GM10847 (cell line): ENCODE data around the gene CNNM2.

Source experiments
- POLR2A ChIP-seq: IDR thresholded peaks from 2 replicates; pipeline ENCODE4 v1.6.1; 2011; ENCODE audit not compliant: insufficient read length; ENCODE audit errors: extremely low read depth

The CNNM2 gene

GRCh38 chr10:103096130-103096529, 178.0 kb downstream of the CNNM2 start:
- TF ChIP-seq POLR2A = no peak

DNA sequence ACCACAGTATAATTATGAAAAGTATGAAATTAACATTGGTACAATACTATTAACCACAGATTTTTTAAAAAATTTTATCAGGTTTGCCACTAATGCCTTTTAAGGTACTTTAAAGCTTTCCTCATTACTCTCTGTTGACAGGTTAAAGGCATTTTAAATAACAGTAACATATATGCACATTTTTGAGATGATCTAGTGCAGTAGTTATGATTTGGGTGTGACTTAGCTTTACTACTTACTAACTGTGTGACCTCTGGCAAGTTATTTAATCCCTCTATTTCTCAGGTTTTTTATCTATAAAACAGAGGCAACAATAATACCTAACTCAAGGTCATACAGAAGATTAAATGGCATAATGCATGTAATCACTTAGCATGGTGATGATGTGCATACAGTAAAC, 180.1 kb downstream of the CNNM2 start:
- TF ChIP-seq POLR2A = no peak

DNA sequence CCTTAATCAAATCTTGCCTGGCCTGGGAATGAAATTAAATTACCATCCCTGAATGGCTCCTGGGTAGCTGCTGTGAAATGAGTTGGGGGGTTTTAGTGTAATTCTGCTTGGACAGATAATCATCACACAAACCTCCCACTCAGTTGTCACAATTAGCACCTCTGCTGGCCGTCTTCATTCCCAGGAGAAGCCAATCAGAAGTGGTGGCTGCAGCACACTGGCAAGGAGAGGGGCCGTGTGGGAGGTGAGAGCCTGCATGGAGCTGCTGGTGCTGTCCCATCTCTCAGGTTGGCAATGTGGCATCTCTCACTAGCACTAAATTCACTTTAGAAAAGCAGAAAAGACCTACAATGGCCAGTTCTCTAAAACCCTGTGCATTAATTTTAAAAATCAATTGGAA, 182.5 kb downstream of the CNNM2 start:
- no peak for TF ChIP-seq POLR2A

- no peak for TF ChIP-seq POLR2A
Measured at GRCh38 chr10:103102195-103102594, 184.1 kb downstream of the CNNM2 start.

GRCh38 chr10:103103989-103104388, 185.9 kb downstream of the CNNM2 start:
- no peak for TF ChIP-seq POLR2A

DNA sequence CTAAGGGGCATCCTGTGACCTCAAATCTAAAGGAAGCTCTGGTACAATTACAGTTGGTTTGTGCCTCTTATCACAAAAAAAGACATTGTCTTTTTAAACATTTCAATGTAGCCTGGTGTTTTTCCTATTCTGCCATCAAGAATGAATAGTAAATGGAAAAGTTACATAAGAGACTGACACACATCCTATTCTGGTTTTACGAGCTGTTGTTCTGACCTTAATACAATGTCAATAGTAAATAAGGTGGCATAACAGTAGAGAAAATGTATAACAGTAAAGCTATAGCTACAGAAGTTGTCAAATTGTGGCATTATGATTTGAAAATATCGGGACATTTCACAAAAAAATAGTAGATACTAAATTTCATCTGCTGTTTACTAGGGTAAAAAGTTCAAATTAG, 186.6 kb downstream of the CNNM2 start:
- no peak for TF ChIP-seq POLR2A

- no peak for TF ChIP-seq POLR2A
Measured at GRCh38 chr10:103105462-103105861, 187.4 kb downstream of the CNNM2 start.

DNA sequence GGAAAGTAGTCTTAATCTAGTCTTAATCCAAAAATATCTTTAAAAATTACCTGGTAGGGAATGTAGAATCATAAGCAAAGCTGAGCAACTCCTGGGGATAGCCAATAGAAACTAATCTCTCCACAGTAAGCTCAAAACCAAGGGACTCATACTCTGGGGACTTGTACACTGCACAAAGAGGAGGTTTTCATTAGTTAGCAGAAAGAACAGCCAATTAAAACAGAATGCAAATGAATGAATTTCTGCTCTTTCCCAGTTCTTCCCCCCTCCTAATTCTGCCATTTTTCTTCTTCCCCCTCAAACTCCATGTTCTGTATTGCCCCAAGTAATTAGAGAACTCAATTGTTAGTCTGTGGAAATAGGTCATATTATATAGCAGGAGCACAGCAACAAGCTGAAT, 188.4 kb downstream of the CNNM2 start:
- TF ChIP-seq POLR2A = no peak

DNA sequence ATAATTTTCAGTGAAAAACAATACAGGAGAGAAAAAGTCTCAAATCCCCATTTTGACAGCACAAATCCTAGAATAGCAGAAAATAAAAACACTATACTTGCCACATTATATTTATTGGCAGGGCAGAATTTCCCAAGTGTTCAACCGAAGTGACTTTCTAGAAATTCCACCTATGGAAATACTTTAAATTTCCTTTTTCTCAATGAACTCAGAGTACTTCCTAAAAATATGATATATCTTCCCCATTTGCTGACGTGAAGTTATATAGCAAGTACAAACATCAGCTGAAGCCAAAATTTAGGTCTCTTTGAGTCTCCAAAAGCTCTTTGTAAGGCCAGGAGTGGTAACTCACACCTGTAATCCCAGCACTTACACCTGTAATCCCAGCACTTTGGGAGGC, 191.7 kb downstream of the CNNM2 start:
- TF ChIP-seq POLR2A = no peak

DNA sequence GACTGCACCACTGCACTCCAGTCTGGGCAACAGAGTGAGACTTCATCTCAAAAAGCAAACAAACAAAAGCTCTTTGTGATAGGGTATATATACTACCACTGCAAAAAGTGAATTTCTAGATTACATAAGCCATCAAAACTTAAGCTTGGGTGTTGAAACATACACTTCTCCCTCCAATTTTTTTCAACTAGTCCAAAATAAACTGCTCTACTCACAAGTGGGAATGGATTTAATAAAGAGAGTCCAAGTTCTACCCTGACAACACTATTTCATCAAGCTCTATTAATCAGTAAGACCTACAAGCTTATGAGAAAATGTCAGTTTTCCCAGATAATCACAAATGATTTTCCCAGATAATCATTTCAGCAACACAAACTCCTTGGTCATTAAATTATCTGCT, 192.3 kb downstream of the CNNM2 start:
- TF ChIP-seq POLR2A = no peak

GRCh38 chr10:103111031-103111917, 193.2 kb downstream of the CNNM2 start:
- no peak for TF ChIP-seq POLR2A

DNA sequence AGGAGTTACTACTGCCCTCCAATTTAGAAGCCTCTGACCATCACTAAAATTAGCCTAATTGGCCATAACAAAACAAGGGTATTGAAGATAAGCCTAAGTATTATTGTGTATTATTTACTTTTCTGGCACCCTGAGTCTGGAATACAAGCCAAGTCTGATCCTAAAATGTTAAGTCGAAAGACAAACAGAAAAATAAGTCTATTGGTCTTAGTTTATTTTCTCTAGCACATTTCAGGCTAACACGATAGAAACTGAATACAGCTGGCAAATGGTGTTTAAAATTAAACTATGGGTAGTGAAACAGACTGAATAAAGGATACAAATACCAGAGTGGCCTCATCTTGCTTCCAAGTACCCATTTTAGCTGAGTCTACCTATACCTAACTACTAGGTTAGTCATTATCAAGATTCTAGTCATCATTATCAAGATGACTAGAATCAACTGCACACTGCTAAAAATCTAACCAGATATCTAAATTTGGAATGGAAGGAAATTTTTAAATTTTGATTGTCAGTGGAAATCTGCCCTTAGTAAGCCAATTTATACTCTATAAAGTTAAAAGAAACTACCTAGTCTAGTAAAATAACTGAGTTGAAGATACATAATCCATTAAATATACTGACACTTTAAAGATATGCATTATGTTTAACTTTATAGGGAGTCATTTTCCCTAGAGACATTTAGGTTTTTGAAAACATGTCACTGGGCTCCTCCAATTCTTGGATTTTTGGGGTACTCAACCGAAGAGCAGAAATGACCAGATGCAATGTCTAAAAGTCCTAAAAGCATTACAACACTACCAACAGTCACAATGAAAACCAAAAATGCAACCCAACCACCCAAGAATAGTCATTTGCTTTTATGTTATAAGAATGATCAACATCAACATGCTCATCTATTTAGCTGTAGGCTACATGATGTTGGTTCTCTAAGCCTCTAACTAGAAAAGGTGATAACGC, 194.1 kb downstream of the CNNM2 start:
- no peak for TF ChIP-seq POLR2A

DNA sequence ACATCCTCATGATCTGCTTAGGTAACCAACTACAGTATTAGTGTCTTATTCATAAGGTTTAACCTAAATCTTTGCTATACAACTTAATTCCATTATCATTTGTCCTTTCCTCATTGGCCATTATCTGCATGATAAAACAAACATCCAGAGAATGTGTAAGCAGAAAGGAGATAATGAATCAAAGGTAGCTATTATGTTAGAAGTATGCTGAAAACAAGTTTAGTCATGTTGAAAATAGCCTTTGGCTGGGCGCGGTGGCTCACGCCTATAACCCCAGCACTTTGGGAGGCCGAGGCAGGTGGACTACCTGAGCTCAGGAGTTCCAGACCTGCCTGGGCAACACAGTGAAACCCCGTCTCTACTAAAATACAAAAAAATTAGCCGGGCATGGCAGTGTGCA, 196.8 kb downstream of the CNNM2 start:
- no peak for TF ChIP-seq POLR2A

GRCh38 chr10:103117247-103117646, 199.2 kb downstream of the CNNM2 start:
- TF ChIP-seq POLR2A = no peak

GRCh38 chr10:103120546-103120945, 202.5 kb downstream of the CNNM2 start:
- TF ChIP-seq POLR2A = no peak
